Measurements from ENCODE around the gene TMEM181.

GRCh38 chr6:158560836-158561320 lies 987 bp downstream of the TMEM181 start:
- TF ChIP-seq POLR2AphosphoS5 (IDR thresholded peaks at IDR 0.05; ENCODE audit: low read depth) (no peak), REST (IDR thresholded peaks at IDR 0.05; ENCODE audit: insufficient replicate concordance, low read depth) (no peak), GABPA (IDR thresholded peaks at IDR 0.05; ENCODE audit: low read depth) (no peak), SPI1 (IDR thresholded peaks at IDR 0.05; ENCODE audit: borderline replicate concordance, low read depth) (no peak)
- TF ChIP-seq, protein P1, sequence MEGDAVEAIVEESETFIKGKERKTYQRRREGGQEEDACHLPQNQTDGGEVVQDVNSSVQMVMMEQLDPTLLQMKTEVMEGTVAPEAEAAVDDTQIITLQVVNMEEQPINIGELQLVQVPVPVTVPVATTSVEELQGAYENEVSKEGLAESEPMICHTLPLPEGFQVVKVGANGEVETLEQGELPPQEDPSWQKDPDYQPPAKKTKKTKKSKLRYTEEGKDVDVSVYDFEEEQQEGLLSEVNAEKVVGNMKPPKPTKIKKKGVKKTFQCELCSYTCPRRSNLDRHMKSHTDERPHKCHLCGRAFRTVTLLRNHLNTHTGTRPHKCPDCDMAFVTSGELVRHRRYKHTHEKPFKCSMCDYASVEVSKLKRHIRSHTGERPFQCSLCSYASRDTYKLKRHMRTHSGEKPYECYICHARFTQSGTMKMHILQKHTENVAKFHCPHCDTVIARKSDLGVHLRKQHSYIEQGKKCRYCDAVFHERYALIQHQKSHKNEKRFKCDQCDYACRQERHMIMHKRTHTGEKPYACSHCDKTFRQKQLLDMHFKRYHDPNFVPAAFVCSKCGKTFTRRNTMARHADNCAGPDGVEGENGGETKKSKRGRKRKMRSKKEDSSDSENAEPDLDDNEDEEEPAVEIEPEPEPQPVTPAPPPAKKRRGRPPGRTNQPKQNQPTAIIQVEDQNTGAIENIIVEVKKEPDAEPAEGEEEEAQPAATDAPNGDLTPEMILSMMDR (IDR thresholded peaks at IDR 0.05; ENCODE audit: insufficient read depth, low read length), result no peak

All from HL-60 (cell line).